GM06990 (cell line): ENCODE results near the gene MTM1.

Source experiments
- DNase-seq: peaks from one replicate; pipeline ENCODE4 v3.0.0-alpha.2; 2011; ENCODE audit not compliant: insufficient read length; ENCODE audit errors: extremely low read depth
- H3K27me3 ChIP-seq: replicated peaks from 2 replicates; pipeline ENCODE4 v1.6.0; 2011; ENCODE audit warnings: low read length; ENCODE audit not compliant: control insufficient read depth, insufficient read depth
- H3K36me3 ChIP-seq: 2 replicates; pipeline ENCODE4 v1.5.1; 2011; ENCODE audit warnings: low read length; ENCODE audit not compliant: control insufficient read depth, insufficient read depth
- H3K4me3 ChIP-seq: replicated peaks from 2 replicates; pipeline ENCODE4 v1.5.1; 2011; ENCODE audit warnings: low read depth, mild to moderate bottlenecking, control low read depth, low read length
- CTCF ChIP-seq: IDR thresholded peaks from 2 replicates; pipeline ENCODE4 v1.5.1; 2011; ENCODE audit warnings: low read length, control low read depth, mild to moderate bottlenecking, inconsistent platforms; ENCODE audit not compliant: insufficient read depth, poor library complexity, severe bottlenecking

The MTM1 gene

GRCh38 chrX:150558424-150558823 lies 10.0 kb upstream of the MTM1 start:
- Histone ChIP-seq H3K27me3 (no peaks in the 10 kb centered on the region; the same call in 1 of the 2 replicates), H3K36me3 (no peaks in the 10 kb centered on the region), H3K4me3 (no peak overlapping the region)
- DNase-seq: no peak
- no peak for TF ChIP-seq CTCF

GRCh38 chrX:150564838-150565237 lies 3.6 kb upstream of the MTM1 start:
- no peak for DNase-seq
- H3K27me3 ChIP-seq: no peaks in the 10 kb centered on the region
- no peak for TF ChIP-seq CTCF
- H3K4me3 ChIP-seq: no peak overlapping the region
- H3K36me3 ChIP-seq: no peaks in the 10 kb centered on the region

- no peaks in the 10 kb centered on the region for H3K36me3 ChIP-seq
- no peak for TF ChIP-seq CTCF
- H3K4me3 ChIP-seq: no peak overlapping the region
- no peak for DNase-seq
- no peaks in the 10 kb centered on the region for H3K27me3 ChIP-seq
Measured at GRCh38 chrX:150565551-150565950, 2.9 kb upstream of the MTM1 start.

GRCh38 chrX:150566734-150567182 lies 1.7 kb upstream of the MTM1 start:
- TF ChIP-seq CTCF: no peak
- DNase-seq: no peak

GRCh38 chrX:150567645-150568319 lies 639 bp upstream of the MTM1 start:
- Histone ChIP-seq H3K4me3 (peak overlapping the region; percentile 42), H3K27me3 (no peaks in the 10 kb centered on the region), H3K36me3 (no peaks in the 10 kb centered on the region)
- DNase-seq: no peak
- no peak for TF ChIP-seq CTCF

More at GRCh38 chrX:150566734-150567182, 1.7 kb upstream of the MTM1 start:
- Histone ChIP-seq H3K4me3 (no peak overlapping the region), H3K27me3 (no peaks in the 10 kb centered on the region), H3K36me3 (no peaks in the 10 kb centered on the region)

GRCh38 chrX:150569155-150569477 lies 695 bp downstream of the MTM1 start:
- Histone ChIP-seq H3K4me3 (peak overlapping the region; percentile 72), H3K36me3 (no peaks in the 10 kb centered on the region), H3K27me3 (no peaks in the 10 kb centered on the region)
- no peak for DNase-seq
- no peak for TF ChIP-seq CTCF
